ENCODE data around the gene NACC2. TPM values are rescaled to one million over a fixed set of nuclear protein-coding genes. Genes with fewer than 3 reads are reported as not detected.

The NACC2 gene
- polyA plus RNA-seq, 1 donor (not counting 4 experiments of a cell fraction or from before 2014, with no cell fraction given): 4.6 TPM

DNA sequence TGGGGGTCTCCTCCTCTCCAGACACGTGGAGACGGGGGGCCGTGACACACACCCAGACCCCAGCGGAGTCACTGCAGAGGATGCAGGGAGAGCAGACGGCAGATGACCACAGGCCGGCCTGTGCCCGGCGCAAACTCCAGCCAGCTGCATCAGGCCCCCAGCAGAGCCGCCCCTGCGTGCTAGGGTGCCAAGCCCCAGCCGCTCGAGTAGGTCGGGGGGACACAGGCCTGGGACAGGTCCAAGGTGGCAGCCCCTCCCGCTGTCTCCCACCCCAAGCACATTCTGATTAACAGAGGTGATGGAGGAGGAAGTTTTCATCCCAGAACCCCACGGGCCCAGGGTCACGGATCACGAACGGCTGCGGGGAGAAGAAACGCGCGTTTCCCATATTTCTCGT, 14.4 kb downstream of the NACC2 start:
- peaks cover 3 to 13% of the 10 kb centered on the region in 2 experiments for H3K36me3 ChIP-seq (ENCODE audit: control insufficient read depth in 2 of 2, extremely low read depth in 1 of 2, insufficient read depth in 2 of 2, low read length in 2 of 2)
- no peak overlapping the region for H3K4me2 ChIP-seq (ENCODE audit: control insufficient read depth, extremely low read depth, insufficient read depth, low read depth, low read length)
- no peaks in the 10 kb centered on the region for H3K4me1 ChIP-seq (ENCODE audit: control insufficient read depth, extremely low read depth, insufficient read depth, low read length)
- no peaks in the 10 kb centered on the region for H3K9me1 ChIP-seq (ENCODE audit: control insufficient read depth, extremely low read depth, insufficient read depth, low read length)
- no peaks in the 10 kb centered on the region for H3K9me3 ChIP-seq (ENCODE audit: control insufficient read depth, low read depth, low read length)
- H3K4me3 ChIP-seq (ENCODE audit: control insufficient read depth in 2 of 3, extremely low read depth in 1 of 3, insufficient read depth in 2 of 3, low read depth in 1 of 3, low read length in 3 of 3): no peak overlapping the region
- dilution Hi-C loops (cut with MboI; ENCODE audit: extremely low pct_ligation_motif_present, low sequenced_read_pairs): no loop called here
- H4K20me1 ChIP-seq (ENCODE audit: control insufficient read depth, extremely low read depth, insufficient read depth, low read length): peaks cover 26% of the 10 kb centered on the region
- no peak for DNase-seq (ENCODE audit: low read depth, low spot score)
- TF ChIP-seq, protein P1, sequence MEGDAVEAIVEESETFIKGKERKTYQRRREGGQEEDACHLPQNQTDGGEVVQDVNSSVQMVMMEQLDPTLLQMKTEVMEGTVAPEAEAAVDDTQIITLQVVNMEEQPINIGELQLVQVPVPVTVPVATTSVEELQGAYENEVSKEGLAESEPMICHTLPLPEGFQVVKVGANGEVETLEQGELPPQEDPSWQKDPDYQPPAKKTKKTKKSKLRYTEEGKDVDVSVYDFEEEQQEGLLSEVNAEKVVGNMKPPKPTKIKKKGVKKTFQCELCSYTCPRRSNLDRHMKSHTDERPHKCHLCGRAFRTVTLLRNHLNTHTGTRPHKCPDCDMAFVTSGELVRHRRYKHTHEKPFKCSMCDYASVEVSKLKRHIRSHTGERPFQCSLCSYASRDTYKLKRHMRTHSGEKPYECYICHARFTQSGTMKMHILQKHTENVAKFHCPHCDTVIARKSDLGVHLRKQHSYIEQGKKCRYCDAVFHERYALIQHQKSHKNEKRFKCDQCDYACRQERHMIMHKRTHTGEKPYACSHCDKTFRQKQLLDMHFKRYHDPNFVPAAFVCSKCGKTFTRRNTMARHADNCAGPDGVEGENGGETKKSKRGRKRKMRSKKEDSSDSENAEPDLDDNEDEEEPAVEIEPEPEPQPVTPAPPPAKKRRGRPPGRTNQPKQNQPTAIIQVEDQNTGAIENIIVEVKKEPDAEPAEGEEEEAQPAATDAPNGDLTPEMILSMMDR (optimal IDR thresholded peaks at IDR 0.05 in 1 of 3, IDR thresholded peaks at IDR 0.05 in 1 of 3, conservative IDR thresholded peaks at IDR 0.05 in 1 of 3; ENCODE audit: extremely low read depth in 1 of 3, insufficient read depth in 2 of 3, low read length in 3 of 3): no peak
- no peak for TF ChIP-seq EZH2 (IDR thresholded peaks at IDR 0.05; ENCODE audit: low read length)
- no peak for FAIRE-seq
- no peak overlapping the region for H2AFZ ChIP-seq (ENCODE audit: control insufficient read depth, low read length)
- no peak overlapping the region for H3K9ac ChIP-seq (ENCODE audit: control insufficient read depth, extremely low read depth, insufficient read depth, low read length)
- no peaks in the 10 kb centered on the region for H3K27me3 ChIP-seq (ENCODE audit: control insufficient read depth, extremely low read depth, insufficient read depth, low read length)
- peaks cover 83% of the 10 kb centered on the region for H3K79me2 ChIP-seq (ENCODE audit: control insufficient read depth, insufficient read depth, low read length)
- H3K27ac ChIP-seq (ENCODE audit: control insufficient read depth, insufficient read depth, low read length): no peak overlapping the region

DNA sequence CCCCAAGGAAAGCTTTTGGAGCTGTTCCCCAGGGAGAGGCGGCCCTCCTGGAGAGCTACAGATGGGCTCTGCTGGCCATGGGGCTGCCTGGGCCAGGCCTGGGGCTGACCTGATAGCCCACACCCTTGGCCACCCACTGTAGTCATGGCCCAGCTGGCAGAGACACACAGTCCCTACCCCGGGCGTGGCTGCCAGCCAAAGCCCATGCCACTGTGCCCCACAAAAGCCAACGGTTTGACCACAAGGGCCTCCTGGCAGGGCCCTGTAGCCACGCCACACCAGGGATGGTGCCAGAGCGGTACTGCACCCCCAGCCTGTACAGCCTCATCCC, 15.2 kb downstream of the NACC2 start:
- Histone ChIP-seq H3K9me3 (ENCODE audit: control insufficient read depth, low read depth, low read length) (no peaks in the 10 kb centered on the region), H3K79me2 (ENCODE audit: control insufficient read depth, insufficient read depth, low read length) (peaks cover 90% of the 10 kb centered on the region), H3K4me1 (ENCODE audit: control insufficient read depth, extremely low read depth, insufficient read depth, low read length) (no peaks in the 10 kb centered on the region), H4K20me1 (ENCODE audit: control insufficient read depth, extremely low read depth, insufficient read depth, low read length) (peaks cover 31% of the 10 kb centered on the region), H3K9me1 (ENCODE audit: control insufficient read depth, extremely low read depth, insufficient read depth, low read length) (no peaks in the 10 kb centered on the region), H3K9ac (ENCODE audit: control insufficient read depth, extremely low read depth, insufficient read depth, low read length) (no peak overlapping the region), H3K4me3 (ENCODE audit: control insufficient read depth in 2 of 3, extremely low read depth in 1 of 3, insufficient read depth in 2 of 3, low read depth in 1 of 3, low read length in 3 of 3) (no peak overlapping the region), H3K27me3 (ENCODE audit: control insufficient read depth, extremely low read depth, insufficient read depth, low read length) (no peaks in the 10 kb centered on the region), H2AFZ (ENCODE audit: control insufficient read depth, low read length) (no peak overlapping the region), H3K4me2 (ENCODE audit: control insufficient read depth, extremely low read depth, insufficient read depth, low read depth, low read length) (no peak overlapping the region), H3K27ac (ENCODE audit: control insufficient read depth, insufficient read depth, low read length) (no peak overlapping the region), H3K36me3 (ENCODE audit: control insufficient read depth in 2 of 2, extremely low read depth in 1 of 2, insufficient read depth in 2 of 2, low read length in 2 of 2) (peaks cover 6 to 15% of the 10 kb centered on the region in 2 experiments)
- FAIRE-seq: no peak
- dilution Hi-C loops (cut with MboI; ENCODE audit: extremely low pct_ligation_motif_present, low sequenced_read_pairs): no loop called here
- no peak for TF ChIP-seq EZH2 (IDR thresholded peaks at IDR 0.05; ENCODE audit: low read length)
- TF ChIP-seq, protein P1 (optimal IDR thresholded peaks at IDR 0.05 in 1 of 3, IDR thresholded peaks at IDR 0.05 in 1 of 3, conservative IDR thresholded peaks at IDR 0.05 in 1 of 3; ENCODE audit: extremely low read depth in 1 of 3, insufficient read depth in 2 of 3, low read length in 3 of 3): no peak
- no peak for DNase-seq (ENCODE audit: low read depth, low spot score)
